ENCODE results near the gene NTM.

NTM gene

GRCh38 chr11:131549770-131550169 lies 179.4 kb downstream of the NTM start:
- DNase-seq (ENCODE audit: low spot score), result no peak

- DNase-seq (ENCODE audit: low spot score), result no peak
These were observed 189.9 kb downstream of the NTM start for GRCh38 chr11:131560287-131560686.

- no peak for DNase-seq (ENCODE audit: low spot score)
These were observed 191.1 kb downstream of the NTM start for GRCh38 chr11:131561501-131561900.

GRCh38 chr11:131561972-131562371 lies 191.6 kb downstream of the NTM start:
- DNase-seq (ENCODE audit: low spot score), result no peak

GRCh38 chr11:131568318-131568717 lies 197.9 kb downstream of the NTM start:
- no peak for DNase-seq (ENCODE audit: low spot score)

- DNase-seq (ENCODE audit: low spot score), result no peak
These were observed 201.2 kb downstream of the NTM start for GRCh38 chr11:131571571-131571970.

GRCh38 chr11:131572423-131572822 lies 202.0 kb downstream of the NTM start:
- no peak for DNase-seq (ENCODE audit: low spot score)

GRCh38 chr11:131579932-131580387 lies 209.5 kb downstream of the NTM start:
- peak; percentile 25 for DNase-seq (ENCODE audit: low spot score)

- DNase-seq (ENCODE audit: low spot score), result no peak
These were observed 210.1 kb downstream of the NTM start for GRCh38 chr11:131580476-131580875.

GRCh38 chr11:131581046-131581445 lies 210.6 kb downstream of the NTM start:
- peak; percentile 8 for DNase-seq (ENCODE audit: low spot score)

- DNase-seq (ENCODE audit: low spot score), result no peak
These were observed 211.7 kb downstream of the NTM start for GRCh38 chr11:131582021-131582525.

GRCh38 chr11:131583421-131583820 lies 213.0 kb downstream of the NTM start:
- no peak for DNase-seq (ENCODE audit: low spot score)

GRCh38 chr11:131583938-131584337 lies 213.5 kb downstream of the NTM start:
- no peak for DNase-seq (ENCODE audit: low spot score)

- no peak for DNase-seq (ENCODE audit: low spot score)
These were observed 214.6 kb downstream of the NTM start for GRCh38 chr11:131584785-131585592.

GRCh38 chr11:131588057-131588456 lies 217.6 kb downstream of the NTM start:
- DNase-seq (ENCODE audit: low spot score), result no peak

GRCh38 chr11:131591051-131591461 lies 220.6 kb downstream of the NTM start:
- no peak for DNase-seq (ENCODE audit: low spot score)

- no peak for DNase-seq (ENCODE audit: low spot score)
These were observed 221.7 kb downstream of the NTM start for GRCh38 chr11:131592152-131592551.

- no peak for DNase-seq (ENCODE audit: low spot score)
These were observed 222.3 kb downstream of the NTM start for GRCh38 chr11:131592734-131593133.

GRCh38 chr11:131593301-131593700 lies 222.9 kb downstream of the NTM start:
- DNase-seq (ENCODE audit: low spot score), result no peak

- DNase-seq (ENCODE audit: low spot score), result no peak
These were observed 225.4 kb downstream of the NTM start for GRCh38 chr11:131595797-131596196.

GRCh38 chr11:131597890-131598289 lies 227.5 kb downstream of the NTM start:
- DNase-seq (ENCODE audit: low spot score), result no peak

GRCh38 chr11:131598305-131598704 lies 227.9 kb downstream of the NTM start:
- DNase-seq (ENCODE audit: low spot score), result no peak

GRCh38 chr11:131599285-131599684 lies 228.9 kb downstream of the NTM start:
- no peak for DNase-seq (ENCODE audit: low spot score)

- DNase-seq (ENCODE audit: low spot score), result no peak
These were observed 230.2 kb downstream of the NTM start for GRCh38 chr11:131600628-131601027.
